ENCODE results near the gene MACO1. TPM values are rescaled to one million over a fixed set of nuclear protein-coding genes. Genes with fewer than 3 reads are reported as not detected.

Gene MACO1
- total and polyA plus RNA-seq, 4 donors = 7.9 to 20.7 (median 13.6) TPM

- H3K4me3 ChIP-seq = no peak overlapping the region
- no peak overlapping the region for H3K9ac ChIP-seq (ENCODE audit: insufficient read depth in 1 of 2, low read length in 2 of 2)
These were observed 43.8 kb downstream of the MACO1 start for GRCh38 chr1:25474439-25475047.

GRCh38 chr1:25476186-25477097 lies 45.7 kb downstream of the MACO1 start:
- no peaks in the 10 kb centered on the region for H3K27me3 ChIP-seq (ENCODE audit: control insufficient read depth in 3 of 3, insufficient read depth in 3 of 3, low read length in 2 of 3)
- H3K27ac ChIP-seq (ENCODE audit: low read depth in 1 of 2, low read length in 1 of 2) = no peak overlapping the region
- no peak overlapping the region for H3K4me3 ChIP-seq
- peaks cover 0 to 3% (median 0%) of the 10 kb centered on the region in 4 donors for H3K36me3 ChIP-seq (ENCODE audit: control insufficient read depth in 4 of 4, insufficient read depth in 4 of 4, low read length in 4 of 4)
- ATAC-seq (ENCODE audit: insufficient read depth, low FRiP score) (no peak), DNase-seq (no peak)
- peaks cover 0 to 17% (median 0%) of the 10 kb centered on the region in 5 donors for H3K4me1 ChIP-seq (ENCODE audit: control insufficient read depth in 5 of 5, insufficient read depth in 5 of 5, low read length in 5 of 5)
- H3K9ac ChIP-seq (ENCODE audit: insufficient read depth in 1 of 2, low read length in 2 of 2) = no peak overlapping the region
- 87 to 89% methylated on average over 2 of the region's 2 CpGs for WGBS, 2 donors
- H3K9me3 ChIP-seq (ENCODE audit: control insufficient read depth in 4 of 4, insufficient read depth in 3 of 4, low read length in 3 of 4) = no peaks in the 10 kb centered on the region
- TF ChIP-seq, protein P1, sequence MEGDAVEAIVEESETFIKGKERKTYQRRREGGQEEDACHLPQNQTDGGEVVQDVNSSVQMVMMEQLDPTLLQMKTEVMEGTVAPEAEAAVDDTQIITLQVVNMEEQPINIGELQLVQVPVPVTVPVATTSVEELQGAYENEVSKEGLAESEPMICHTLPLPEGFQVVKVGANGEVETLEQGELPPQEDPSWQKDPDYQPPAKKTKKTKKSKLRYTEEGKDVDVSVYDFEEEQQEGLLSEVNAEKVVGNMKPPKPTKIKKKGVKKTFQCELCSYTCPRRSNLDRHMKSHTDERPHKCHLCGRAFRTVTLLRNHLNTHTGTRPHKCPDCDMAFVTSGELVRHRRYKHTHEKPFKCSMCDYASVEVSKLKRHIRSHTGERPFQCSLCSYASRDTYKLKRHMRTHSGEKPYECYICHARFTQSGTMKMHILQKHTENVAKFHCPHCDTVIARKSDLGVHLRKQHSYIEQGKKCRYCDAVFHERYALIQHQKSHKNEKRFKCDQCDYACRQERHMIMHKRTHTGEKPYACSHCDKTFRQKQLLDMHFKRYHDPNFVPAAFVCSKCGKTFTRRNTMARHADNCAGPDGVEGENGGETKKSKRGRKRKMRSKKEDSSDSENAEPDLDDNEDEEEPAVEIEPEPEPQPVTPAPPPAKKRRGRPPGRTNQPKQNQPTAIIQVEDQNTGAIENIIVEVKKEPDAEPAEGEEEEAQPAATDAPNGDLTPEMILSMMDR (IDR thresholded peaks at IDR 0.05; ENCODE audit: control extremely low read depth, extremely low read depth) = no peak

More at GRCh38 chr1:25474439-25475047, 43.8 kb downstream of the MACO1 start:
- WGBS, 2 donors = 77 to 86% methylated on average over 5 of the region's 5 CpGs
- Histone ChIP-seq H3K27ac (ENCODE audit: low read depth in 1 of 2, low read length in 1 of 2) (peak overlapping the region in 1 of 2 donors; percentile 12), H3K9me3 (ENCODE audit: control insufficient read depth in 4 of 4, insufficient read depth in 3 of 4, low read length in 3 of 4) (no peaks in the 10 kb centered on the region), H3K4me1 (ENCODE audit: control insufficient read depth in 5 of 5, insufficient read depth in 5 of 5, low read length in 5 of 5) (peaks cover 0 to 16% (median 0%) of the 10 kb centered on the region in 5 donors), H3K36me3 (ENCODE audit: control insufficient read depth in 4 of 4, insufficient read depth in 4 of 4, low read length in 4 of 4) (peaks cover 0 to 3% (median 1%) of the 10 kb centered on the region in 4 donors), H3K27me3 (ENCODE audit: control insufficient read depth in 3 of 3, insufficient read depth in 3 of 3, low read length in 2 of 3) (no peaks in the 10 kb centered on the region)
- TF ChIP-seq, protein P1 (IDR thresholded peaks at IDR 0.05; ENCODE audit: control extremely low read depth, extremely low read depth) = no peak
- ATAC-seq (ENCODE audit: insufficient read depth, low FRiP score) (no peak), DNase-seq (no peak)

GRCh38 chr1:25477448-25478034 lies 46.8 kb downstream of the MACO1 start:
- H3K36me3 ChIP-seq (ENCODE audit: control insufficient read depth in 4 of 4, insufficient read depth in 4 of 4, low read length in 4 of 4) = peaks cover 0 to under 1% (median 0%) of the 10 kb centered on the region in 4 donors
- 96 to 100% methylated on average over 1 of the region's 1 CpG for WGBS, 2 donors
- H3K4me1 ChIP-seq (ENCODE audit: control insufficient read depth in 5 of 5, insufficient read depth in 5 of 5, low read length in 5 of 5) = peaks cover 0 to 24% (median 0%) of the 10 kb centered on the region in 5 donors
- H3K4me3 ChIP-seq = no peak overlapping the region
- no peaks in the 10 kb centered on the region for H3K9me3 ChIP-seq (ENCODE audit: control insufficient read depth in 4 of 4, insufficient read depth in 3 of 4, low read length in 3 of 4)
- H3K9ac ChIP-seq (ENCODE audit: insufficient read depth in 1 of 2, low read length in 2 of 2) = no peak overlapping the region
- H3K27me3 ChIP-seq (ENCODE audit: control insufficient read depth in 3 of 3, insufficient read depth in 3 of 3, low read length in 2 of 3) = no peaks in the 10 kb centered on the region
- H3K27ac ChIP-seq (ENCODE audit: low read depth in 1 of 2, low read length in 1 of 2) = no peak overlapping the region
- ATAC-seq (ENCODE audit: insufficient read depth, low FRiP score) = no peak
- TF ChIP-seq, protein P1 (IDR thresholded peaks at IDR 0.05; ENCODE audit: control extremely low read depth, extremely low read depth) = no peak
- DNase-seq = no peak
